HFF-Myc (cell line): ENCODE data around the gene ANKRD63.

Experiments
- DNase-seq: peaks from one replicate; pipeline ENCODE4 v3.0.0-alpha.2; 2011; ENCODE audit warnings: low read depth; ENCODE audit errors: extremely low read depth
- H3K4me3 ChIP-seq: replicated peaks from 2 replicates; pipeline ENCODE4 v1.5.1; 2011; ENCODE audit warnings: low read depth, mild to moderate bottlenecking, control low read depth, low read length
- TF ChIP-seq, protein P1 (sequence below): IDR thresholded peaks from 2 replicates; pipeline ENCODE4 v1.5.1; 2012; ENCODE audit warnings: mild to moderate bottlenecking, low read depth, low read length, control low read depth; ENCODE audit errors: missing control alignments

Gene ANKRD63

DNA sequence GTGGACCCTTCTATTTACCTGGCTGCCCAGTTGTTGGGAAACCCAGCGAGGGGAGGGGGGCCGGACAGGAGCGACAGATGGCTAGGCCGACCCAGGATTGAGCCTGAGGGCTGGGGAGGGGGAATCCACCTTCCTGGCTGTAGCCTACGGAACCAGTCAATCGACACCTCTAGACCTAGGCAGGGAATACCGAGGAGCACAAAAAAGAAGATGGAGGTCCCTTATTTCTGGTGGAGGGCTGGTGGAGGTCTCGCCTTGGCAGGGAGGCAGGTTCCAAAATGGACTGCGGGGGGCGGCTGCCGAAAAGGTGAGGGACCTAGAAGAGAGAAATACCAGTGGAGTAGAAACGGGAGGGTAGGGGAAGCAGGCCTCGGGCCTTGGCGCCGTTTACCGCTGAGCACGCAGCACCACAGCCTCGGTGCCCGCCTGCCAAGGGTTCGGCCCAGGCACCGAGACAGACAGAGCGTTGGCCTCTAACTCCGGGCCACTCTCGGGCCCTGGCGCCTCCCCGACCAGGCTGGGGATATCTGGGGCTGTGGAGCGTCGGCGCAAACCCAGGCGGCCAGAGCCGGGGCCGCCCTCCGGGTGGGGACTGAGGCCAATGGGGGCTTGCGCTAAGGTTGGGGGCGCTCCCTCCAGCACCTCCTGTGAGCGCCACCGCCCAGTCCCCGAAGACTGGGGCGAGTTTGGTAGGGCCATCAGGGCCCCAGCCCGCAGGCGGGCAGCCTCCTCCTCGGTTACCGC is 1.6 kb downstream of the ANKRD63 start:
- no peak for DNase-seq
- TF ChIP-seq, protein P1, sequence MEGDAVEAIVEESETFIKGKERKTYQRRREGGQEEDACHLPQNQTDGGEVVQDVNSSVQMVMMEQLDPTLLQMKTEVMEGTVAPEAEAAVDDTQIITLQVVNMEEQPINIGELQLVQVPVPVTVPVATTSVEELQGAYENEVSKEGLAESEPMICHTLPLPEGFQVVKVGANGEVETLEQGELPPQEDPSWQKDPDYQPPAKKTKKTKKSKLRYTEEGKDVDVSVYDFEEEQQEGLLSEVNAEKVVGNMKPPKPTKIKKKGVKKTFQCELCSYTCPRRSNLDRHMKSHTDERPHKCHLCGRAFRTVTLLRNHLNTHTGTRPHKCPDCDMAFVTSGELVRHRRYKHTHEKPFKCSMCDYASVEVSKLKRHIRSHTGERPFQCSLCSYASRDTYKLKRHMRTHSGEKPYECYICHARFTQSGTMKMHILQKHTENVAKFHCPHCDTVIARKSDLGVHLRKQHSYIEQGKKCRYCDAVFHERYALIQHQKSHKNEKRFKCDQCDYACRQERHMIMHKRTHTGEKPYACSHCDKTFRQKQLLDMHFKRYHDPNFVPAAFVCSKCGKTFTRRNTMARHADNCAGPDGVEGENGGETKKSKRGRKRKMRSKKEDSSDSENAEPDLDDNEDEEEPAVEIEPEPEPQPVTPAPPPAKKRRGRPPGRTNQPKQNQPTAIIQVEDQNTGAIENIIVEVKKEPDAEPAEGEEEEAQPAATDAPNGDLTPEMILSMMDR = no peak
- H3K4me3 ChIP-seq = no peak overlapping the region

DNA sequence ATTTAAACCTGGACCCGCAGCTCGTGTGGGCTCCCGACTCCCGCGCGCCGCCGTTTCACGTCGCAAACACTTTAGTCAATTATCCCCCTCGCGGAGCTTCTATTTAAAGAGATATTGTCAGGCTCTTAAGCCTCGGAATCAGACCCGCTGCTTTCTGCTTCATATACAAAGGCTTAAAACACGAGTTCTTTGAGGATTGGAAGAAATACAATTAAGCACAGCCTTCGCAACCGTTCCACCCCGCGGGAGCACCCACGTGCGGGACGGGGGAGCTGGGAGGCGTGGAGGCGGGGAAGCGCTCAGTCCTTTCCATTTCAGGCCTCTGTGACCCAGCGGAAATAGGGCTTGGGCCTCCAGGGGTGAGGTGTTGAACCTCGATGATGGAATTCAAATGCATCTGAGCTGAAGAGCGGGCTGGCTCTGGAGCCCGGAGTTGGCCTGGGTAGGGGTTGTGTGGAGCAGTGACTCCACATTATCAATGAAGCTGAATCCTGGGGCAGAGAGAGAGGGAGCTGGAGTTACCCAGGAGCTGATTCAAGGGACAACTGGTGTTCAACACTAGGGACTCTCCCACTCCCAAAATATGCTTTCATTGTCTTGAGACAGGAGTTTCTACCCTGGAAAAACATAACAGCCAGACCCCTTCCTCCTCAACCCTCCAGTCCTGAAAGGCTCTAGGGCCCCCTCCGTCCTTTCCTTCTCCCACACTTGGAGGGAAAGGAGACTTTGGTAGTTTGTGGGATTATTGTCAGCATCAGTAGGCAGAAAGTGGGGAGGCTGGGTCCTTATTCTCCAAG is 2.4 kb downstream of the ANKRD63 start:
- TF ChIP-seq, protein P1 = no peak
- no peak for DNase-seq
- H3K4me3 ChIP-seq = no peak overlapping the region

DNA sequence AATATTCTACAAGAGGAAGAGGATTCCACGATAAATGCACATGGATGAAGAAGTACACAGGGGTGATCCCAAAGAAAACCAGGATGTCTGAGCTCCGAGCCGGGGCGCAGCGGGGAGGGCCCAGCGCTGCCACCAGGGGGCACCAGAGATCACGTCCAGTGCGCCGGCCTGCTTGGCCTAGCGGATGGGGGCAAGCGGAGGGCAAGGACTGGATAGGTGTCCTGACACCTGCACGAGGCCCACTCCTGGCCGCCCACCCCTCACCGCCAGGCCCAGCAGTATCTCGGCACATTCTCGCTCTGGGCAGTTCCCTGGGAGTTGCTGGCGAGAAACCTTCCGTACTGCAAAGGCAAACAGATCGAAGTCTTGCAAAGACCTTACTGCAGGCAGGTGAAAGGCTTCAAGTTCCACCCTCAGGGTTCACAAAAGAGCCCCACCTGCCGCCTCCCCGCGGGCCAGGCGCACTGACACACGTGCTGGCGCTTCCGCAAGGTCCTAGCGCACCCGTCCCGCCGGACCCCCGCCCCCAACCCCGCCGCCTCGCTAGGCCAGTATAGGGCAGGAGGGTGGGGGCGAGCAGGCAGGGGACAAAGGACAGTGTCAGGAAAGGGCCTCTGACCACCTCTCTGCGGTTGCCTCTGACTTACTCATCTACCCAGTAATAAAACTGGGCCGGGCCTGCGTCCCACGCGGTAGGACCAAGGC is 3.3 kb downstream of the ANKRD63 start:
- DNase-seq = no peak
- no peak overlapping the region for H3K4me3 ChIP-seq
- TF ChIP-seq, protein P1 = peak; percentile 97

GRCh38 chr15:40278026-40278425 is 4.8 kb downstream of the ANKRD63 start:
- DNase-seq = no peak
- no peak overlapping the region for H3K4me3 ChIP-seq

GRCh38 chr15:40277471-40277870 is 5.4 kb downstream of the ANKRD63 start:
- DNase-seq = no peak
- TF ChIP-seq, protein P1 = no peak
- H3K4me3 ChIP-seq = no peak overlapping the region

More at GRCh38 chr15:40278026-40278425, 4.8 kb downstream of the ANKRD63 start:
- TF ChIP-seq, protein P1 = no peak

DNA sequence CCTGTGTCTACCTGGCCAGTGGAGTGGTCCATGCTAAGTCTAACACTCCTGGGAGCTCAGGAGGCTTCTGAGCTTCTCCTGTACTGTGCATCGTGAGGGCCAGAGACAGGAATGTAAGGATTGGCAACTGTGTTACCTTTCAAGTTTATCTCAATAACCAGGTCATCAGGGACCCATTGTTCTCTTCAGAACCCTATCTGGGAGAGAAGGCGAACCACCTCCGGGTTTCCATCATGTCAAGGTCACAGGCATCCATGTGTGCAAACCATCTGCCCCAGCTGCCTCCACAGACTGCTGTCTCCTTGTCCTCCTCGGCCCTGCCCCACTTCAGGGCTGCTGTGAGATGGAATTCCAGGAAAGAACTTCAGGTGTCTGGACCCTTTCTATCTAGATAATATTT is 5.9 kb downstream of the ANKRD63 start:
- TF ChIP-seq, protein P1 = no peak
- DNase-seq = no peak

More for the DNA sequence above, 5.9 kb downstream of the ANKRD63 start:
- H3K4me3 ChIP-seq = no peak overlapping the region
